MM.1S (cell line): Measurements from ENCODE around the gene EPHA7.

Experiments used
- EZH2 ChIP-seq: fragments of 300-600 bp; sonication (generic); optimal IDR thresholded peaks from 2 replicates; pipeline ENCODE3; 2017; ENCODE audit warnings: low read depth, mild to moderate bottlenecking, antibody characterized with exemption, low read length, mixed read lengths
- TF ChIP-seq, protein P1 (sequence below): fragments of 300-600 bp; sonication (generic); IDR thresholded peaks from 2 replicates; pipeline ENCODE4 v1.5.1; 2016; ENCODE audit warnings: antibody characterized with exemption, low read length, mixed read lengths

DNA sequence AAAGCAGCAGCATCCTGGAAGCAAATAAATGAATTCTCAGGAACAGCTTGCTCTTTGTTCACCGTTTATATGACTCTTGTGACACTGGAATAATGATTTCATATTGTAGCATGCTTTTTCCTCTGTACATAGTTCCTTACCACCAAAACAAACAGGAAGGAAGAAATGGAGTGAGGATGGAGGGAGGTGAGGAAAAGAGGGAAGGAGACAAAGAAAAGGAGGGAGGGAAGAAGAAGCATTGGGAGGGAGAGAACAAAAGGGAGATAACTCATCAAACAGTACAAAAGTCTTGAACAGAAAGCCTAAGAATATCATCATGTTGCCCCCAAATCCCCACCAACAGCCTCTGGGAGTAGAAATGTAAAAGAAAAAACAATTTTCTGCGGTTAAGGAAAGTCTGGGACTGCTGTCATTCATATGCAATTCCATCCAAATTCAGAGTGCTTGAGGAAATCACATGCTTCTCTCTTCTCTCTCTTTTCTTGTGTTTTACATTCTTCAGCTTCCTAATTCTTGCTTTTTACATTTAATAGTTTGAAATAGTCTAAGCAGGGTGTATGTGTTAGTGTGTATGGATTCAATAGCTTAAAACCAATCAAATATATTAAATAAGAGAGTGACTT lies 81.5 kb downstream of the EPHA7 start:
- no peak for TF ChIP-seq EZH2
- TF ChIP-seq, protein P1, sequence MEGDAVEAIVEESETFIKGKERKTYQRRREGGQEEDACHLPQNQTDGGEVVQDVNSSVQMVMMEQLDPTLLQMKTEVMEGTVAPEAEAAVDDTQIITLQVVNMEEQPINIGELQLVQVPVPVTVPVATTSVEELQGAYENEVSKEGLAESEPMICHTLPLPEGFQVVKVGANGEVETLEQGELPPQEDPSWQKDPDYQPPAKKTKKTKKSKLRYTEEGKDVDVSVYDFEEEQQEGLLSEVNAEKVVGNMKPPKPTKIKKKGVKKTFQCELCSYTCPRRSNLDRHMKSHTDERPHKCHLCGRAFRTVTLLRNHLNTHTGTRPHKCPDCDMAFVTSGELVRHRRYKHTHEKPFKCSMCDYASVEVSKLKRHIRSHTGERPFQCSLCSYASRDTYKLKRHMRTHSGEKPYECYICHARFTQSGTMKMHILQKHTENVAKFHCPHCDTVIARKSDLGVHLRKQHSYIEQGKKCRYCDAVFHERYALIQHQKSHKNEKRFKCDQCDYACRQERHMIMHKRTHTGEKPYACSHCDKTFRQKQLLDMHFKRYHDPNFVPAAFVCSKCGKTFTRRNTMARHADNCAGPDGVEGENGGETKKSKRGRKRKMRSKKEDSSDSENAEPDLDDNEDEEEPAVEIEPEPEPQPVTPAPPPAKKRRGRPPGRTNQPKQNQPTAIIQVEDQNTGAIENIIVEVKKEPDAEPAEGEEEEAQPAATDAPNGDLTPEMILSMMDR, result no peak
